Transverse colon (tissue), 4 donors: ENCODE results near the gene A4GALT. TPM values are rescaled to one million over a fixed set of nuclear protein-coding genes. Genes with fewer than 3 reads are reported as not detected.

Experiments
- DNase-seq: peaks from one replicate; pipeline ENCODE4 v3.0.0-alpha.2; 2019
- H3K27ac ChIP-seq, 4 donors: fragments of 200-600 bp; sonication (generic); 2 replicates each; pipeline ENCODE4 v1.5.1; 2016 to 2018; ENCODE audit warnings: inconsistent platforms in 4 of 4
- H3K27me3 ChIP-seq: fragments of 200-600 bp; sonication (generic); 2 replicates; pipeline ENCODE4 v1.5.1; 2017; ENCODE audit warnings: inconsistent platforms
- H3K36me3 ChIP-seq, 4 donors: fragments of 200-600 bp; sonication (generic); 2 replicates each; pipeline ENCODE4 v1.5.1; 2017 to 2019; ENCODE audit warnings: inconsistent platforms in 4 of 4
- H3K4me1 ChIP-seq, 4 donors: fragments of 200-600 bp; sonication (generic); 2 replicates each; pipeline ENCODE4 v1.5.1; 2017 to 2020; ENCODE audit warnings: inconsistent platforms in 4 of 4
- H3K4me3 ChIP-seq, 4 donors: fragments of 200-600 bp; sonication (generic); 1 replicate in 1 of 4; 2 replicates in 3 of 4; pipeline versions ENCODE4 v1.5.1 to v1.6.1; 2017 to 2019; ENCODE audit warnings: inconsistent platforms in 4 of 4
- H3K9me3 ChIP-seq, 2 donors: fragments of 200-600 bp; sonication (generic); 2 replicates each; pipeline ENCODE4 v1.5.1; 2017 to 2019; ENCODE audit warnings: inconsistent platforms in 2 of 2
- EP300 ChIP-seq: sonication (generic); formaldehyde crosslinking; IDR thresholded peaks from one replicate; pipeline ENCODE4 v1.6.1; 2017; ENCODE audit warnings: antibody characterized with exemption, low read depth
- POLR2A ChIP-seq: fragments of 450-650 bp; IDR thresholded peaks from one replicate; pipeline ENCODE4 v1.6.1; 2016; ENCODE audit warnings: antibody characterized with exemption, mild to moderate bottlenecking, moderate library complexity
- POLR2AphosphoS5 ChIP-seq, 3 donors: sonication (generic); formaldehyde crosslinking; IDR thresholded peaks; one replicate each; pipeline ENCODE4 v1.6.1; 2016; ENCODE audit warnings: antibody characterized with exemption in 3 of 3
- WGBS, 2 donors: methylation state at CpG; one replicate each; pipeline ENCODE4 v1.1.5; 2018; ENCODE audit warnings: low coverage in 1 of 2; 5-methylcytosine and 5-hydroxymethylcytosine counted together
- in situ Hi-C, 4 donors: fragments of 200-750 bp; cut with MboI; loops; one replicate each; pipeline versions ENCODE4 v1.15.0 to v1.15.1; 2017; ENCODE audit warnings: low sequenced_read_pairs in 3 of 4, low pct_ligation_motif_present in 1 of 4, low pct_unique_long_range_greater_than_20kb in 1 of 4
- intact Hi-C: fragments of 100-400 bp; cut with DNase I; formaldehyde crosslinking; loops from one replicate; pipeline ENCODE4 v1.15.1; 2023; ENCODE audit warnings: low total_unique reads
- total RNA-seq, 4 donors: library from RNA; depleted of rRNA; stranded (reverse); fragments of >200 nt; gene quantifications; one replicate each; pipeline ENCODE4 v1.1.0, GENCODE V29; 2016
- TF ChIP-seq, protein P1 (sequence below), 5 experiments: fragments of 200-600 bp in 3 of 5; fragments of 450-650 bp in 2 of 5; sonication (generic) in 3 of 5; IDR thresholded peaks; 1 replicate in 2 of 5; 2 replicates in 3 of 5; pipeline ENCODE4 v1.5.1; 2016 to 2017; ENCODE audit warnings: antibody characterized with exemption in 5 of 5, inconsistent platforms in 3 of 5, mild to moderate bottlenecking in 2 of 5, moderate library complexity in 1 of 5

A4GALT gene
- total RNA-seq, 4 donors from 2014 or later, result 6.3 to 31.4 (median 12.7) TPM

- Histone ChIP-seq H3K4me3 (peak overlapping the region in 3 of 4 donors; percentile 58 to 79 (median 72)), H3K36me3 (no peaks in the 10 kb centered on the region), H3K9me3 (no peaks in the 10 kb centered on the region), H3K27ac (peak overlapping the region; percentile 90 to 98 (median 95)), H3K4me1 (peaks cover 52 to 60% (median 59%) of the 10 kb centered on the region in 4 donors), H3K27me3 (no peaks in the 10 kb centered on the region)
- no peak for DNase-seq
- TF ChIP-seq EP300 (no peak), POLR2A (no peak), POLR2AphosphoS5 (IDR thresholded peaks at IDR 0.05) (no peak)
- TF ChIP-seq, protein P1, sequence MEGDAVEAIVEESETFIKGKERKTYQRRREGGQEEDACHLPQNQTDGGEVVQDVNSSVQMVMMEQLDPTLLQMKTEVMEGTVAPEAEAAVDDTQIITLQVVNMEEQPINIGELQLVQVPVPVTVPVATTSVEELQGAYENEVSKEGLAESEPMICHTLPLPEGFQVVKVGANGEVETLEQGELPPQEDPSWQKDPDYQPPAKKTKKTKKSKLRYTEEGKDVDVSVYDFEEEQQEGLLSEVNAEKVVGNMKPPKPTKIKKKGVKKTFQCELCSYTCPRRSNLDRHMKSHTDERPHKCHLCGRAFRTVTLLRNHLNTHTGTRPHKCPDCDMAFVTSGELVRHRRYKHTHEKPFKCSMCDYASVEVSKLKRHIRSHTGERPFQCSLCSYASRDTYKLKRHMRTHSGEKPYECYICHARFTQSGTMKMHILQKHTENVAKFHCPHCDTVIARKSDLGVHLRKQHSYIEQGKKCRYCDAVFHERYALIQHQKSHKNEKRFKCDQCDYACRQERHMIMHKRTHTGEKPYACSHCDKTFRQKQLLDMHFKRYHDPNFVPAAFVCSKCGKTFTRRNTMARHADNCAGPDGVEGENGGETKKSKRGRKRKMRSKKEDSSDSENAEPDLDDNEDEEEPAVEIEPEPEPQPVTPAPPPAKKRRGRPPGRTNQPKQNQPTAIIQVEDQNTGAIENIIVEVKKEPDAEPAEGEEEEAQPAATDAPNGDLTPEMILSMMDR (IDR thresholded peaks at IDR 0.05), result no peak
- in situ Hi-C loops, result no loop called here
- intact Hi-C loops, result no loop called here
- WGBS, 2 donors, result 32% methylated on average over 4 of the region's 4 CpGs; no CpG with 5 or more reads in 1 of the 2 donors
Observed at GRCh38 chr22:42648017-42648367, 72.7 kb downstream of the A4GALT start.

GRCh38 chr22:42646569-42647525 lies 73.8 kb downstream of the A4GALT start:
- in situ Hi-C loops (no loop called here), intact Hi-C loops (no loop called here)
- WGBS, 2 donors, result 10 to 37% methylated on average over 2 to 12 of the region's 16 CpGs
- Histone ChIP-seq H3K27ac (peak overlapping the region; percentile 90 to 98 (median 95)), H3K36me3 (no peaks in the 10 kb centered on the region), H3K27me3 (no peaks in the 10 kb centered on the region), H3K9me3 (no peaks in the 10 kb centered on the region), H3K4me3 (peak overlapping the region in 2 of 4 donors; percentile 10 to 72), H3K4me1 (peaks cover 53 to 69% (median 67%) of the 10 kb centered on the region in 4 donors)
- no peak for TF ChIP-seq POLR2A
- peak; percentile 61 for DNase-seq

GRCh38 chr22:42645938-42646568 lies 74.6 kb downstream of the A4GALT start:
- Histone ChIP-seq H3K4me1 (peaks cover 53 to 75% (median 69%) of the 10 kb centered on the region in 4 donors), H3K4me3 (peak overlapping the region in 2 of 4 donors; percentile 10 to 72), H3K27me3 (no peaks in the 10 kb centered on the region), H3K27ac (peak overlapping the region; percentile 90 to 98 (median 95)), H3K9me3 (no peaks in the 10 kb centered on the region), H3K36me3 (no peaks in the 10 kb centered on the region)
- in situ Hi-C loops, result no loop called here
- peak in 1 of 3 donors; percentile 24 for TF ChIP-seq POLR2AphosphoS5 (IDR thresholded peaks at IDR 0.05)
- TF ChIP-seq, protein P1 (IDR thresholded peaks at IDR 0.05), result no peak
- 36% methylated on average over 12 of the region's 13 CpGs; no CpG with 5 or more reads in 1 of the 2 donors for WGBS, 2 donors
- DNase-seq, result peak; percentile 56
- intact Hi-C loops, result no loop called here

GRCh38 chr22:42645341-42645937 lies 75.2 kb downstream of the A4GALT start:
- WGBS, 2 donors, result 33 to 47% methylated on average over 3 to 15 of the region's 19 CpGs
- peak overlapping the region; percentile 90 to 98 (median 95) for H3K27ac ChIP-seq
- intact Hi-C loops (no loop called here), in situ Hi-C loops (no loop called here)
- H3K27me3 ChIP-seq, result no peaks in the 10 kb centered on the region
- H3K36me3 ChIP-seq, result no peaks in the 10 kb centered on the region
- no peak for TF ChIP-seq POLR2A
- no peak for TF ChIP-seq POLR2AphosphoS5 (IDR thresholded peaks at IDR 0.05)
- TF ChIP-seq, protein P1 (IDR thresholded peaks at IDR 0.05), result no peak
- TF ChIP-seq EP300, result no peak
- no peaks in the 10 kb centered on the region for H3K9me3 ChIP-seq
- peak overlapping the region in 2 of 4 donors; percentile 2 to 72 for H3K4me3 ChIP-seq
- no peak for DNase-seq
- peaks cover 53 to 75% (median 69%) of the 10 kb centered on the region in 4 donors for H3K4me1 ChIP-seq
